Activated CD4-positive, alpha-beta T cell treated with anti-CD3 and anti-CD28 coated beads, Interleukin-2, amount 10 ng/mL, durations not matched to agents 7 days and 5 days (primary cell): ENCODE measurements around the gene RPLP2. TPM values are rescaled to one million over a fixed set of nuclear protein-coding genes. Genes with fewer than 3 reads are reported as not detected.
A peak's percentile ranks its signal among the peaks of the same experiment; 100 is the strongest.

Experiments
- CTCF ChIA-PET: fragments of 350-600 bp; sonication (Branson Sonifier 250); formaldehyde crosslinking; loops from one replicate; lab custom pipeline; 2021; ENCODE audit warnings: antibody characterized with exemption; lab: Charles Lee
- POLR2A ChIA-PET: fragments of 350-600 bp; sonication (Branson Sonifier 250); formaldehyde crosslinking; loops from one replicate; lab custom pipeline; 2021; ENCODE audit warnings: antibody characterized with exemption; lab: Charles Lee
- DNase-seq: peaks from one replicate; pipeline ENCODE4 v3.0.0-alpha.2; 2020
- H3K27ac Mint-ChIP-seq: one replicate; pipeline ENCODE4 v1.8.0; 2021; ENCODE audit warnings: mild to moderate bottlenecking, moderate library complexity, mixed read lengths
- H3K27me3 Mint-ChIP-seq: one replicate; pipeline ENCODE4 v1.8.0; 2021; ENCODE audit warnings: mixed read lengths
- H3K36me3 Mint-ChIP-seq: one replicate; pipeline ENCODE4 v1.8.0; 2021; ENCODE audit warnings: low read depth, mixed read lengths
- H3K4me1 Mint-ChIP-seq: one replicate; pipeline ENCODE4 v1.8.0; 2021; ENCODE audit warnings: mixed read lengths
- H3K4me3 Mint-ChIP-seq: one replicate; pipeline ENCODE4 v1.8.0; 2021; ENCODE audit warnings: mild to moderate bottlenecking, moderate library complexity, mixed read lengths
- H3K9me3 Mint-ChIP-seq: one replicate; pipeline ENCODE4 v1.8.0; 2021; ENCODE audit warnings: mixed read lengths
- total RNA-seq, 2 experiments: library from RNA; stranded (reverse); gene quantifications; one replicate each; pipeline ENCODE4 v1.2.3, GENCODE V29; 2021

The RPLP2 gene
- total RNA-seq, 2 experiments from 2014 or later: 1,927 to 2,229 TPM

GRCh38 chr11:808427-809286 lies 1.1 kb upstream of the RPLP2 start:
- ChIA-PET POLR2A (no interaction called here), CTCF (interaction anchor here (0.6 to 2.2 kb wide), 7 partner anchors 8 to 25 kb away, joined by 3 to 12 read pairs (median 6); partner anchors contain the start of gene PNPLA2)
- Mint-ChIP-seq H3K27me3 (no peaks in the 10 kb centered on the region), H3K9me3 (no peaks in the 10 kb centered on the region), H3K27ac (peak overlapping the region; percentile 98), H3K4me3 (peak overlapping the region; percentile 90), H3K36me3 (peaks cover 28% of the 10 kb centered on the region), H3K4me1 (peaks cover 46% of the 10 kb centered on the region)
- DNase-seq: peak; percentile 40

DNA sequence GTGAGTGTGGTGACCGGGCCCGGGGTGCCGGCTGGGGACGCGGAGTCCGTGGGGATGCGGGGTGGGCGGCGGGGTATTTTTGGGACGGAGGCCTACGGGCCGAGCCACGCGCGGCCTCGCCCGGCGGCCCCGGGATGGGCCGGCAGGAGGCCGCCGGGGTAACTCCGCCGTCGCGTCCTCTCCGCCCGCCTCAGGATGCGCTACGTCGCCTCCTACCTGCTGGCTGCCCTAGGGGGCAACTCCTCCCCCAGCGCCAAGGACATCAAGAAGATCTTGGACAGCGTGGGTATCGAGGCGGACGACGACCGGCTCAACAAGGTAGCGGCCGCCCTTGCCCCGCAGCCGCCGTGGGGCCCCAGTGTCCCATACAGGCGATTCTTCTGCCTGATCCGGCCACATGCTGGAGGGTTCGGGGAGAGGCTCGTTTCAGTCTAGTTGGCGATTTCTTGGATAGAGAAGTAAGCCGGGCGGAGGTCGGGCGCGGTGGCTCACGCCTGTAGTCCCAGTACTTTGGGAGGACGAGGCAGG lies 337 bp downstream of the RPLP2 start:
- Mint-ChIP-seq H3K4me1 (peaks cover 46% of the 10 kb centered on the region), H3K4me3 (peak overlapping the region; percentile 90), H3K9me3 (no peaks in the 10 kb centered on the region), H3K27ac (peak overlapping the region; percentile 98), H3K36me3 (peaks cover 26% of the 10 kb centered on the region), H3K27me3 (no peaks in the 10 kb centered on the region)
- no peak for DNase-seq
- CTCF ChIA-PET: interaction anchor here (2.0 to 2.2 kb wide), 2 partner anchors 8 to 9 kb away, joined by 6 to 12 read pairs; partner anchors contain the start of gene PNPLA2
- POLR2A ChIA-PET: interaction anchor here (0.8 kb wide), 1 partner anchor 9 kb away, joined by 3 read pairs; no protein-coding TSS in a partner anchor

DNA sequence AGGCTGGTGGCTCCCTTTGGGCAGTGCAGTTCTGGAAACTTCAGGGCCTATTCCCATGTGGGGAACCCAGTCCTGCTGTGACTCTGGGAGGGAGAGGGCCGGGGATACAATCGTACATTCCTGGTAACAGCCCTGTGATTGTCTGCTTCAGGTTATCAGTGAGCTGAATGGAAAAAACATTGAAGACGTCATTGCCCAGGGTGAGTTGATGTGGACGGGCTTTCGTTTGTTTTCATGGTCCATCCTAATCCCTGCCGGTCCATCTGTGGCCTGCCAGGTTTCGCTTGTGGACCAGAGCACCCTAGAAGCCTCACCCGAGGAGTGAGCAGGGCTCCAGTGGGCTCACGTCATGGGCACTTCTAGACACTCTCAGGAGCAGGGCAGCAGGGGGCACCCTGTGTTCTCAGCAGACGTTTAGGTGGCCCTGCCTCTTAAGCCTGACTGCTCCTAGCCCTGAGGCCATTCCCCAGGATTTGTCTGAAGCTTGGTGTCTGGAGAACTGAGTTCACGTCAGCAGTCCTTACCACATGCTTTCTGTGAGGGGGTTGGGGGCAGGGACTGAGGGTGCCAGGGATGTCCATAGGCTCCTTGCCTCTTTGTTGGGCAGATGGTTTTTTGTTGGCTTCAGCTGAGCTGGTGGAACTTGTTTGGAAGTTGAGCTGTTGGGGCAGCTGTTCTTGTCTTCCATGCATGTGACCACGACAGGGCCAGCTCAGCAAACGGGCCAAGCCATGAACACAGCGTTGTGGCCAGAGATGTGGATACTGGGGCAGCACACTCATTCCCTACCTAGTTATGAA lies 1.9 kb downstream of the RPLP2 start:
- Mint-ChIP-seq H3K27me3 (no peaks in the 10 kb centered on the region), H3K9me3 (no peaks in the 10 kb centered on the region), H3K4me1 (peaks cover 40% of the 10 kb centered on the region), H3K4me3 (peak overlapping the region; percentile 90), H3K27ac (peak overlapping the region; percentile 87), H3K36me3 (peaks cover 26% of the 10 kb centered on the region)
- ChIA-PET CTCF (interaction anchor here (1.0 to 1.1 kb wide), 2 partner anchors 22 to 34 kb away, joined by 3 read pairs; no protein-coding TSS in a partner anchor), POLR2A (no interaction called here)
- no peak for DNase-seq

DNA sequence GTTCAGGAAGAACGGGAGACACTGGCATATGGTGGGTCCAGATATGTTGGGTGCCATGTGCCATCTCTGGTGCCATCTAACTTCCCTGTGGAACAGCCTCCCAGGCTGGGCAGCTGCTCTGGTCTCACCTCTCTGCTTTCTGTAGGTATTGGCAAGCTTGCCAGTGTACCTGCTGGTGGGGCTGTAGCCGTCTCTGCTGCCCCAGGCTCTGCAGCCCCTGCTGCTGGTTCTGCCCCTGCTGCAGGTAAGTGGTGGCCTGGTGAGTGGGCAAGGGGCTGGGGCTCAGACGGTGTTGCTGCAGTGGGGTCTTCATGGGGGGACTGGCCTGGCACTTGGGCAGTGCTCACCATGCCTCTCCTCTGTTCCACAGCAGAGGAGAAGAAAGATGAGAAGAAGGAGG lies 2.6 kb downstream of the RPLP2 start:
- DNase-seq: no peak
- ChIA-PET CTCF (interaction anchor here (1.0 kb wide), 1 partner anchor 22 kb away, joined by 3 read pairs; no protein-coding TSS in a partner anchor), POLR2A (no interaction called here)
- H3K27me3 Mint-ChIP-seq: no peaks in the 10 kb centered on the region
- H3K36me3 Mint-ChIP-seq: peaks cover 26% of the 10 kb centered on the region
- H3K27ac Mint-ChIP-seq: no peak overlapping the region
- H3K4me1 Mint-ChIP-seq: peaks cover 40% of the 10 kb centered on the region
- H3K4me3 Mint-ChIP-seq: no peak overlapping the region
- no peaks in the 10 kb centered on the region for H3K9me3 Mint-ChIP-seq

- POLR2A ChIA-PET: no interaction called here
- Mint-ChIP-seq H3K27me3 (no peaks in the 10 kb centered on the region), H3K4me3 (no peak overlapping the region), H3K4me1 (peaks cover 35% of the 10 kb centered on the region), H3K27ac (no peak overlapping the region), H3K9me3 (no peaks in the 10 kb centered on the region), H3K36me3 (peaks cover 23% of the 10 kb centered on the region)
- CTCF ChIA-PET: no interaction called here
- no peak for DNase-seq
Observed at GRCh38 chr11:813072-813455, 3.3 kb downstream of the RPLP2 start.

DNA sequence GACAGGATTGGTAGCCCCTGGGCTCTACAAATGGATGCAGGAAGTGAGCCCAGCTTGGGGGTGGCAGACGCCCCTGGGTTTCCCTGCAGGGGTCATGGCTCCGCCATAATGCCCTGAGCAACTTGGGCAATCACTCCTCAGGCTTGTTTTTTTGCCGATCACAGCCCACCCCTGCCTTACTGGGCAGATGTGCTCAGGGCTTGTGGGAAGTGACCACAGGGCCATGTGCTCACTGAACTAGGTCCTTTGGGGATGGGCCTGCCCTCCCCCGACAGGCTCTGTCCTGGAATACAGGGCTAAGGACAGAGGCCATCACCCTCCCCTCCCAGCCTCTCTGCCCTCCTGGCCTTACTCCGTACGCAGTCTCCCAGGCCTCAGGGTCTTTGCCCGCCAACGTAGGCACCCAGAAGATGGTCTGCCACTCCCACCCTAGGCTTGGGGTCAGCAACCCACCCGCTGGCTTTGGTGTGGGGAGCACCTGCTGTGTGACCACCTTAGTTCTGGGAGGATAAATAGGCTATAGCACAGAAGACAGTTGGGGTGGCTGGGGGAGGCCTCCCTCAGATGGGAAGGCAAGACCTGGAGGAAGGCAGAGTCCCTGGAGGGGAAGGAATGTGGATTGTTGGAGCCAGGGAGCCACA lies 3.8 kb downstream of the RPLP2 start:
- H3K4me3 Mint-ChIP-seq: no peak overlapping the region
- H3K27ac Mint-ChIP-seq: no peak overlapping the region
- H3K9me3 Mint-ChIP-seq: no peaks in the 10 kb centered on the region
- H3K4me1 Mint-ChIP-seq: peaks cover 31% of the 10 kb centered on the region
- peaks cover 23% of the 10 kb centered on the region for H3K36me3 Mint-ChIP-seq
- POLR2A ChIA-PET: no interaction called here
- no peaks in the 10 kb centered on the region for H3K27me3 Mint-ChIP-seq
- CTCF ChIA-PET: interaction anchor here (1.2 kb wide), 1 partner anchor 15 kb away, joined by 3 read pairs; no protein-coding TSS in a partner anchor
- DNase-seq: no peak

- H3K4me1 Mint-ChIP-seq: peaks cover 33% of the 10 kb centered on the region
- no peaks in the 10 kb centered on the region for H3K27me3 Mint-ChIP-seq
- ChIA-PET CTCF (no interaction called here), POLR2A (no interaction called here)
- H3K27ac Mint-ChIP-seq: no peak overlapping the region
- DNase-seq: no peak
- H3K9me3 Mint-ChIP-seq: no peaks in the 10 kb centered on the region
- peaks cover 19% of the 10 kb centered on the region for H3K36me3 Mint-ChIP-seq
- H3K4me3 Mint-ChIP-seq: no peak overlapping the region
Observed at GRCh38 chr11:815675-816432, 6.1 kb downstream of the RPLP2 start.

DNA sequence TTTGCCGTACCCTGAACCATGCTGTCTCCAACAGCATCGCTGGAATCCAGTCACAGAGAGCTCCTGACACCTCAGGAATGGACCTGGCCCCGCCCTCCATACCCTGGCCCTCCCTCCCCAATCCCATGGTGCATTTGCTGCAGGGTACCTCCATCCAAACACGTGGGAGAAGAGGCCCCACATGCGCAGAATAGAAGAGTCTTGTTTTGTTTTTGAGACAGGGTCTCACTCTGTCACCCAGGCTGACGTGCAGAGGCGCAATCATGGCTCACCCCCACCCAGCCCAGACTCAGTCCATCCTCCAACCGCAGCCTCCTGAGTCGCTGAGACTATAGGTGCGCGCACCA lies 6.6 kb downstream of the RPLP2 start:
- CTCF ChIA-PET: no interaction called here
- no peaks in the 10 kb centered on the region for H3K9me3 Mint-ChIP-seq
- H3K36me3 Mint-ChIP-seq: peaks cover 13% of the 10 kb centered on the region
- DNase-seq: no peak
- POLR2A ChIA-PET: no interaction called here
- H3K4me3 Mint-ChIP-seq: no peak overlapping the region
- no peaks in the 10 kb centered on the region for H3K27me3 Mint-ChIP-seq
- H3K4me1 Mint-ChIP-seq: peaks cover 31% of the 10 kb centered on the region
- no peak overlapping the region for H3K27ac Mint-ChIP-seq

DNA sequence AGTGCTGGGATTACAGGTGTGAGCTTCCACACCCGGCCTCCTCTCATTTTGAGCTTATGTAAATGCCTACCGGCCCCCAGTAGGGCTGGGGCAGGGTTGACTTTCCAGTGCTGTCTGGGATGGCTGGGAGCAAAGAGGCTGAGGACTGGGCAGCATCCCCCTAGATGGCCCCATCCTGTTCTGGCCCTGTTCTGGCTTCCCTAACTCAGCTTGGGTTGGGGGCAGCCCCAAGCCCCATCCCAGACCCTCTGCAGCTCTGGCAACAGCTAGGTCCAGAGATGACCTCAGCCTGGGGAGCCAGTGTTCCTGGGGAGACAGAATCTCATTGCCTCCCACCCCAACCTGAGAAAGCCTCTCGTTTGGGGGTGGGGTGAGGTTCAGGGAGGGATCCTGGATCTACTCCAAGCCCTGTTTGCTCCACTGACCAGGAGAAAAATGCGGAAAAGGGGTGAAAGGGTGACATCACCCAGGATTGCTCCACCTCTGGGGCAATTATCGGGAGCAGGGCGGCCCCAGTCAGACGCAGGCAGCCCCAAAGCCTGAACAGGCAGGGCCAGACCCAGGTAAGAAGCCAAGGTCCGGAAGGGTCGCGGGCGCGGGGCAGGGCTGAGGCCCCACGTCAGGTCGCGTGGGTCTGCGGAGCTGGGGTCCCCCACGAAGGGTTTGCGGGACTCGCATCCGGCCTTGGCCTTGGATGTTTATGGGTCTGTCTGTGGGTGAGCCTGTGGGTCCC lies 8.8 kb downstream of the RPLP2 start, which contains the start of gene PNPLA2:
Gene PNPLA2, plus strand, starts transcription at position 519 of the 733 bp plus-strand sequence. CDS start 805 bp downstream, outside the sequence.
- Mint-ChIP-seq H3K27me3 (no peaks in the 10 kb centered on the region), H3K4me1 (peaks cover 23% of the 10 kb centered on the region), H3K4me3 (peak within 1 kb of the TSS; percentile 84), H3K36me3 (peaks cover 3% of the 10 kb centered on the region), H3K27ac (peak within 1 kb of the TSS; percentile 92), H3K9me3 (no peaks in the 10 kb centered on the region)
- no peak for DNase-seq
- ChIA-PET POLR2A (interaction anchor here (1.1 kb wide), 1 partner anchor 9 kb away, joined by 3 read pairs; the partner anchor contains the start of gene RPLP2), CTCF (interaction anchor here (0.7 to 2.1 kb wide), 11 partner anchors 10 to 412 kb away, joined by 3 to 12 read pairs (median 5); partner anchors contain the start of genes CEND1, PIDD1 and RPLP2)

GRCh38 chr11:819129-819931 lies 9.6 kb downstream of the RPLP2 start:
- H3K27me3 Mint-ChIP-seq: no peaks in the 10 kb centered on the region
- H3K36me3 Mint-ChIP-seq: peaks cover 3% of the 10 kb centered on the region
- no peaks in the 10 kb centered on the region for H3K9me3 Mint-ChIP-seq
- peak overlapping the region; percentile 92 for H3K27ac Mint-ChIP-seq
- POLR2A ChIA-PET: interaction anchor here (1.1 kb wide), 1 partner anchor 10 kb away, joined by 3 read pairs; the partner anchor contains the start of gene RPLP2
- H3K4me1 Mint-ChIP-seq: peaks cover 21% of the 10 kb centered on the region
- H3K4me3 Mint-ChIP-seq: peak overlapping the region; percentile 84
- DNase-seq: peak; percentile 90
- CTCF ChIA-PET: interaction anchor here (1.2 to 2.1 kb wide), 7 partner anchors 10 to 29 kb away, joined by 3 to 12 read pairs (median 5); partner anchors contain the start of genes CEND1 and RPLP2
